Endothelial cell of umbilical vein (primary cell): ENCODE measurements around the gene ACTR1A. TPM values are rescaled to one million over a fixed set of nuclear protein-coding genes. Genes with fewer than 3 reads are reported as not detected.

Experiments
- BruUV-seq: library from RNA; stranded (reverse); fragments of 400-500 nt; replicated peaks from 2 replicates; lab custom pipeline; 2021; lab: Mats Ljungman, UMichigan
- CTCF ChIA-PET: fragments of 300-600, 350-600 bp; sonication (Branson Sonifier 250); formaldehyde crosslinking; loops from one replicate; lab custom pipeline; 2021; ENCODE audit warnings: antibody characterized with exemption, inconsistent platforms; lab: Charles Lee
- POLR2A ChIA-PET: fragments of 300-600, 350-600 bp; sonication (Branson Sonifier 250); formaldehyde crosslinking; loops from one replicate; lab custom pipeline; 2021; ENCODE audit warnings: antibody characterized with exemption, inconsistent platforms; lab: Charles Lee
- DNase-seq: peaks from one replicate; pipeline ENCODE4 v3.0.0-alpha.2; 2011; ENCODE audit warnings: low read depth, low spot score
- FAIRE-seq: peaks from 2 replicates; lab custom pipeline; 2011; peaks lifted over from hg19 to GRCh38; lab: Jason Lieb, UNC
- H2AFZ ChIP-seq: 2 replicates; pipeline ENCODE4 v1.6.0; 2012; ENCODE audit warnings: low read depth, low read length, control low read depth, inconsistent platforms
- H3K27ac ChIP-seq: 2 replicates; pipeline ENCODE4 v1.5.1; 2011; ENCODE audit warnings: low read depth, mild to moderate bottlenecking, control low read depth, low read length, moderate library complexity; ENCODE audit not compliant: insufficient read depth
- H3K27me3 ChIP-seq, 2 experiments: 2 replicates each; pipeline versions ENCODE4 v1.6.0 to v1.6.1; 2011; ENCODE audit warnings: low read length in 2 of 2, mixed read lengths in 1 of 2; ENCODE audit not compliant: control insufficient read depth in 2 of 2, insufficient read depth in 2 of 2
- H3K36me3 ChIP-seq, 2 experiments: 2 replicates in 1 of 2; 3 replicates in 1 of 2; pipeline ENCODE4 v1.5.1; 2011; ENCODE audit warnings: low read length in 2 of 2, mild to moderate bottlenecking in 1 of 2, moderate library complexity in 1 of 2; ENCODE audit not compliant: control insufficient read depth in 2 of 2, insufficient read depth in 2 of 2; ENCODE audit errors: extremely low read depth in 1 of 2
- H3K4me1 ChIP-seq: 3 replicates; pipeline ENCODE4 v1.5.1; 2011; ENCODE audit warnings: mild to moderate bottlenecking, low read length; ENCODE audit not compliant: control insufficient read depth, insufficient read depth; ENCODE audit errors: extremely low read depth
- H3K4me2 ChIP-seq: 2 replicates; pipeline ENCODE4 v1.6.1; 2011; ENCODE audit warnings: low read length, control low read depth, mixed read lengths; ENCODE audit not compliant: insufficient read depth
- H3K4me3 ChIP-seq, 3 experiments: fragments of 200-600 bp in 1 of 3; sonication (generic), shearing (Covaris generic) in 1 of 3; replicated peaks in 1 of 3; 2 replicates each; pipeline ENCODE4 v1.5.1; 2011 to 2016; ENCODE audit warnings: control low read depth in 3 of 3, low read length in 3 of 3, mild to moderate bottlenecking in 2 of 3, inconsistent platforms in 1 of 3, low read depth in 1 of 3, moderate library complexity in 1 of 3; ENCODE audit not compliant: insufficient read depth in 1 of 3
- H3K79me2 ChIP-seq: 2 replicates; pipeline ENCODE4 v1.6.0; 2012; ENCODE audit warnings: low read length, inconsistent platforms; ENCODE audit not compliant: control insufficient read depth, insufficient read depth
- H3K9ac ChIP-seq: replicated peaks from 2 replicates; pipeline ENCODE3; 2011; ENCODE audit warnings: low read length, control low read depth; ENCODE audit not compliant: insufficient read depth; ENCODE audit errors: extremely low read depth
- H3K9me1 ChIP-seq: replicated peaks from 3 replicates; pipeline ENCODE4 v1.6.0; 2011; ENCODE audit warnings: mild to moderate bottlenecking, low read length; ENCODE audit not compliant: control insufficient read depth, insufficient read depth; ENCODE audit errors: extremely low read depth
- H3K9me3 ChIP-seq: replicated peaks from 2 replicates; pipeline ENCODE4 v1.5.1; 2012; ENCODE audit warnings: low read length, inconsistent platforms; ENCODE audit not compliant: control insufficient read depth, insufficient read depth
- H4K20me1 ChIP-seq: replicated peaks from 2 replicates; pipeline ENCODE3; 2011; ENCODE audit warnings: mild to moderate bottlenecking, low read length; ENCODE audit not compliant: control insufficient read depth, insufficient read depth; ENCODE audit errors: extremely low read depth
- CTCF ChIP-seq, 2 donors: IDR thresholded peaks; 1 replicate in 1 of 2; 2 replicates in 1 of 2; pipeline ENCODE4 v1.5.1; 2011; ENCODE audit warnings: low read length in 2 of 2, mild to moderate bottlenecking in 2 of 2, moderate library complexity in 2 of 2, control low read depth in 1 of 2, inconsistent platforms in 1 of 2, low read depth in 1 of 2; ENCODE audit not compliant: insufficient read depth in 1 of 2; ENCODE audit errors: extremely low read depth in 1 of 2
- EZH2 ChIP-seq: IDR thresholded peaks from 2 replicates; pipeline ENCODE4 v1.6.1; 2012; ENCODE audit warnings: borderline replicate concordance, low read depth, mild to moderate bottlenecking, moderate library complexity, low read length, inconsistent platforms; ENCODE audit not compliant: severe bottlenecking
- FOS ChIP-seq: IDR thresholded peaks from 2 replicates; pipeline ENCODE4 v1.6.1; 2011; ENCODE audit warnings: mild to moderate bottlenecking, low read length, moderate library complexity, borderline replicate concordance; ENCODE audit not compliant: insufficient read depth
- GATA2 ChIP-seq: IDR thresholded peaks from 2 replicates; pipeline ENCODE4 v1.7.0; 2011; ENCODE audit warnings: low read depth, mild to moderate bottlenecking, moderate library complexity, mixed read lengths, low read length; ENCODE audit not compliant: insufficient read length, insufficient read depth
- JUN ChIP-seq: IDR thresholded peaks from 2 replicates; pipeline ENCODE4 v1.6.1; 2011; ENCODE audit warnings: borderline replicate concordance, low read depth; ENCODE audit not compliant: insufficient read length, insufficient read depth
- MAX ChIP-seq: IDR thresholded peaks from 2 replicates; pipeline ENCODE4 v1.6.1; 2011; ENCODE audit not compliant: insufficient read depth, insufficient read length
- MYC ChIP-seq: IDR thresholded peaks from one replicate; pipeline ENCODE4 v1.6.1; 2011; ENCODE audit warnings: mild to moderate bottlenecking, low read depth, low read length
- POLR2A ChIP-seq: IDR thresholded peaks from 2 replicates; pipeline ENCODE4 v1.6.1; 2012; ENCODE audit warnings: low read depth, mild to moderate bottlenecking, control low read depth, low read length
- POLR2AphosphoS5 ChIP-seq: IDR thresholded peaks from 2 replicates; pipeline ENCODE4 v1.6.1; 2012; ENCODE audit warnings: low read depth, mild to moderate bottlenecking, control low read depth, low read length, moderate library complexity; ENCODE audit not compliant: insufficient read depth
- dilution Hi-C: fragments of 300-500 bp; cut with MboI; formaldehyde crosslinking; loops from one replicate; pipeline ENCODE4 v1.15.0; 2019; ENCODE audit warnings: low sequenced_read_pairs; ENCODE audit not compliant: extremely low pct_ligation_motif_present
- intact Hi-C: fragments of 100-400 bp; cut with micrococcal nuclease; formaldehyde crosslinking; loops from one replicate; pipeline ENCODE4 v1.10.0; 2022
- polyA plus RNA-seq, 4 experiments: library from polyadenylated mRNA; depleted of rRNA in 3 of 4; stranded (reverse) in 3 of 4; unstranded in 1 of 4; fragments of >200 nt; gene quantifications; 2 replicates each; pipeline versions ENCODE4 v1.2.1 to v1.2.3, GENCODE V29; 2011 to 2012; ENCODE audit warnings: missing spikeins in 1 of 4
- total RNA-seq: library from RNA; stranded (reverse); gene quantifications from 2 replicates; pipeline ENCODE4 v1.2.3, GENCODE V29; 2021

Gene ACTR1A
- total and polyA plus RNA-seq, 2 donors (not counting 3 experiments of a cell fraction or from before 2014, with no cell fraction given), result 155 to 164 TPM

- H2AFZ ChIP-seq, result peak overlapping the region; percentile 98
- H3K36me3 ChIP-seq, result no peaks in the 10 kb centered on the region
- H3K27ac ChIP-seq, result no peak overlapping the region
- H3K27me3 ChIP-seq, result no peaks in the 10 kb centered on the region
- dilution Hi-C loops (no loop called here), intact Hi-C loops (loop anchor here (1.0 kb wide), 1 partner anchor 29 kb away; no protein-coding TSS in a partner anchor)
- no TSS peak for BruUV-seq
- TF ChIP-seq POLR2A (peak; percentile 79), GATA2 (no peak), MYC (peak; percentile 13), MAX (peak; percentile 38), CTCF (IDR thresholded peaks at IDR 0.05; ENCODE audit: extremely low read depth in 1 of 2, insufficient read depth in 1 of 2, low read depth in 1 of 2, low read length in 2 of 2) (no peak), FOS (no peak), JUN (no peak), EZH2 (no peak), POLR2AphosphoS5 (peak; percentile 93)
- DNase-seq (peak; percentile 70), FAIRE-seq (peak; percentile 71)
- POLR2A ChIA-PET, result no interaction called here
- H3K4me3 ChIP-seq, result peak overlapping the region; percentile 61 to 81 (median 69)
- H3K9ac ChIP-seq, result peak overlapping the region; percentile 64
- CTCF ChIA-PET, result interaction anchor here (0.7 to 2.9 kb wide), 7 partner anchors 11 to 281 kb away, joined by 3 to 17 read pairs (median 5); partner anchors contain the start of gene CUEDC2
- no peaks in the 10 kb centered on the region for H3K79me2 ChIP-seq
- H3K4me2 ChIP-seq, result peak overlapping the region; percentile 97
- H4K20me1 ChIP-seq, result no peaks in the 10 kb centered on the region
- H3K9me1 ChIP-seq, result no peaks in the 10 kb centered on the region
- no peaks in the 10 kb centered on the region for H3K9me3 ChIP-seq
- H3K4me1 ChIP-seq, result peaks cover 3% of the 10 kb centered on the region
Measured at GRCh38 chr10:102450374-102451104, 52.0 kb downstream of the ACTR1A start.
